Measurements from ENCODE around the gene HPX. TPM values are rescaled to one million over a fixed set of nuclear protein-coding genes. Genes with fewer than 3 reads are reported as not detected.

The HPX gene
- total and polyA plus RNA-seq, 5 donors: 0.27 to 1.0 (median 0.56) TPM; not detected in 1

GRCh38 chr11:6388748-6389147, 52.0 kb downstream of the HPX start:
- Histone ChIP-seq H3K9me3 (ENCODE audit: control insufficient read depth, low read length) (no peaks in the 10 kb centered on the region), H3K27ac (ENCODE audit: low read length) (no peak overlapping the region), H3K4me1 (ENCODE audit: control insufficient read depth, insufficient read depth, low read length) (peaks cover 4% of the 10 kb centered on the region), H3K4me3 (ENCODE audit: low read length) (no peak overlapping the region), H3K27me3 (ENCODE audit: control insufficient read depth, insufficient read depth) (no peaks in the 10 kb centered on the region)
- ATAC-seq: no peak
- DNase-seq: no peak
- intact Hi-C loops (cut with DNase I): no loop called here
- 99% methylated on average over 1 of the region's 1 CpG for WGBS

GRCh38 chr11:6387811-6388599, 52.8 kb downstream of the HPX start:
- no peak overlapping the region for H3K27ac ChIP-seq (ENCODE audit: low read length)
- intact Hi-C loops (cut with DNase I): no loop called here
- H3K27me3 ChIP-seq (ENCODE audit: control insufficient read depth, insufficient read depth): no peaks in the 10 kb centered on the region
- no peak overlapping the region for H3K4me3 ChIP-seq (ENCODE audit: low read length)
- no peak for ATAC-seq
- H3K4me1 ChIP-seq (ENCODE audit: control insufficient read depth, insufficient read depth, low read length): peaks cover 4% of the 10 kb centered on the region
- no peaks in the 10 kb centered on the region for H3K9me3 ChIP-seq (ENCODE audit: control insufficient read depth, low read length)
- 72% methylated on average over 12 of the region's 12 CpGs for WGBS
- no peak for DNase-seq

- no peak for ATAC-seq
- 93% methylated on average over 7 of the region's 7 CpGs for WGBS
- intact Hi-C loops (cut with DNase I): no loop called here
- Histone ChIP-seq H3K4me3 (ENCODE audit: low read length) (no peak overlapping the region), H3K27ac (ENCODE audit: low read length) (no peak overlapping the region), H3K4me1 (ENCODE audit: control insufficient read depth, insufficient read depth, low read length) (no peaks in the 10 kb centered on the region), H3K9me3 (ENCODE audit: control insufficient read depth, low read length) (no peaks in the 10 kb centered on the region), H3K27me3 (ENCODE audit: control insufficient read depth, insufficient read depth) (no peaks in the 10 kb centered on the region)
- no peak for DNase-seq
These were observed 55.6 kb downstream of the HPX start for GRCh38 chr11:6385046-6385777.

Other genes with a start within 250 kb of the HPX start
- not detected for gene OR52W1, start 241.8 kb downstream of the HPX start, total RNA-seq
- not detected for gene OR52W1, start 241.8 kb downstream of the HPX start, polyA plus RNA-seq
- not detected for gene C11orf42, start 235.4 kb downstream of the HPX start, total RNA-seq
- not detected for gene C11orf42, start 235.4 kb downstream of the HPX start, polyA plus RNA-seq
- gene FHIP1B, start 206.4 kb downstream of the HPX start, total RNA-seq: 10 to 100 TPM; 14.1 to 18.8 (median 17.2) TPM
- 19.5 TPM for gene FHIP1B, start 206.4 kb downstream of the HPX start, polyA plus RNA-seq
- under 1 TPM in 1 of 4 donors, not detected in 3; 0.19 TPM for gene CNGA4, start 201.9 kb downstream of the HPX start, total RNA-seq
- 0.16 TPM for gene CNGA4, start 201.9 kb downstream of the HPX start, polyA plus RNA-seq
- not detected for gene CCKBR, start 181.1 kb downstream of the HPX start, total RNA-seq
- 0.05 TPM for gene CCKBR, start 181.1 kb downstream of the HPX start, polyA plus RNA-seq
- 10 to 100 TPM; 40.4 to 54.2 (median 45.2) TPM for gene CAVIN3, start 120.5 kb downstream of the HPX start, total RNA-seq
- 72.4 TPM for gene CAVIN3, start 120.5 kb downstream of the HPX start, polyA plus RNA-seq
- 10 to 100 TPM; 60.6 to 67.7 (median 65.0) TPM for gene SMPD1, start 50.5 kb downstream of the HPX start, total RNA-seq
- gene SMPD1, start 50.5 kb downstream of the HPX start, polyA plus RNA-seq: 57.9 TPM
- 10 to 100 TPM; 80.6 to 83.9 (median 82.4) TPM for gene APBB1, start 21.9 kb downstream of the HPX start, total RNA-seq
- gene APBB1, start 21.9 kb downstream of the HPX start, polyA plus RNA-seq: 70.6 TPM
- gene TRIM3, start 33.0 kb upstream of the HPX start, total RNA-seq: 10 to 100 TPM; 10.9 to 12.5 (median 12.2) TPM
- 9.4 TPM for gene TRIM3, start 33.0 kb upstream of the HPX start, polyA plus RNA-seq
- gene ARFIP2, start 40.3 kb upstream of the HPX start, total RNA-seq: 10 to 100 TPM; 21.4 to 30.0 (median 23.8) TPM
- 21.6 TPM for gene ARFIP2, start 40.3 kb upstream of the HPX start, polyA plus RNA-seq
- 10 to 100 TPM; 21.5 to 28.9 (median 26.0) TPM for gene TIMM10B, start 40.5 kb upstream of the HPX start, total RNA-seq
- 18.8 TPM for gene TIMM10B, start 40.5 kb upstream of the HPX start, polyA plus RNA-seq
- gene DNHD1, start 56.3 kb upstream of the HPX start, total RNA-seq: 10 to 100 TPM in 1 of 4 donors, 1 to 10 TPM in 3; 5.4 to 10.9 (median 7.0) TPM
- gene DNHD1, start 56.3 kb upstream of the HPX start, polyA plus RNA-seq: 5.8 TPM
- 10 to 100 TPM; 15.8 to 21.7 (median 18.7) TPM for gene RRP8, start 162.6 kb upstream of the HPX start, total RNA-seq
- gene RRP8, start 162.6 kb upstream of the HPX start, polyA plus RNA-seq: 18.2 TPM
- gene ILK, start 162.8 kb upstream of the HPX start, total RNA-seq: 100 to 1,000 TPM; 176 to 196 (median 192) TPM
- gene ILK, start 162.8 kb upstream of the HPX start, polyA plus RNA-seq: 180 TPM
- gene TAF10, start 171.2 kb upstream of the HPX start, total RNA-seq: 100 to 1,000 TPM in 2 of 4 donors, 10 to 100 TPM in 2; 96.9 to 115 (median 99.1) TPM
- gene TAF10, start 171.2 kb upstream of the HPX start, polyA plus RNA-seq: 100 TPM
- 10 to 100 TPM; 56.7 to 98.3 (median 78.2) TPM for gene TPP1, start 178.4 kb upstream of the HPX start, total RNA-seq
- 52.6 TPM for gene TPP1, start 178.4 kb upstream of the HPX start, polyA plus RNA-seq
- gene DCHS1, start 214.8 kb upstream of the HPX start, total RNA-seq: 10 to 100 TPM; 12.4 to 19.2 (median 14.9) TPM
- 6.4 TPM for gene DCHS1, start 214.8 kb upstream of the HPX start, polyA plus RNA-seq
- 10 to 100 TPM; 36.7 to 45.1 (median 41.9) TPM for gene MRPL17, start 242.4 kb upstream of the HPX start, total RNA-seq
- 44.7 TPM for gene MRPL17, start 242.4 kb upstream of the HPX start, polyA plus RNA-seq